Endothelial cell of umbilical vein (primary cell): Measurements from ENCODE around the gene PIK3R1. TPM values are rescaled to one million over a fixed set of nuclear protein-coding genes. Genes with fewer than 3 reads are reported as not detected.

ENCODE experiments used
- BruUV-seq: library from RNA; stranded (reverse); fragments of 400-500 nt; replicated peaks from 2 replicates; lab custom pipeline; 2021; lab: Mats Ljungman, UMichigan
- CTCF ChIA-PET: fragments of 300-600, 350-600 bp; sonication (Branson Sonifier 250); formaldehyde crosslinking; loops from one replicate; lab custom pipeline; 2021; ENCODE audit warnings: antibody characterized with exemption, inconsistent platforms; lab: Charles Lee
- POLR2A ChIA-PET: fragments of 300-600, 350-600 bp; sonication (Branson Sonifier 250); formaldehyde crosslinking; loops from one replicate; lab custom pipeline; 2021; ENCODE audit warnings: antibody characterized with exemption, inconsistent platforms; lab: Charles Lee
- DNase-seq: peaks from one replicate; pipeline ENCODE4 v3.0.0-alpha.2; 2011; ENCODE audit warnings: low read depth, low spot score
- FAIRE-seq: peaks from 2 replicates; lab custom pipeline; 2011; peaks lifted over from hg19 to GRCh38; lab: Jason Lieb, UNC
- H2AFZ ChIP-seq: 2 replicates; pipeline ENCODE4 v1.6.0; 2012; ENCODE audit warnings: low read depth, low read length, control low read depth, inconsistent platforms
- H3K27ac ChIP-seq: 2 replicates; pipeline ENCODE4 v1.5.1; 2011; ENCODE audit warnings: low read depth, mild to moderate bottlenecking, control low read depth, low read length, moderate library complexity; ENCODE audit not compliant: insufficient read depth
- H3K27me3 ChIP-seq, 2 experiments: 2 replicates each; pipeline versions ENCODE4 v1.6.0 to v1.6.1; 2011; ENCODE audit warnings: low read length in 2 of 2, mixed read lengths in 1 of 2; ENCODE audit not compliant: control insufficient read depth in 2 of 2, insufficient read depth in 2 of 2
- H3K36me3 ChIP-seq, 2 experiments: 2 replicates in 1 of 2; 3 replicates in 1 of 2; pipeline ENCODE4 v1.5.1; 2011; ENCODE audit warnings: low read length in 2 of 2, mild to moderate bottlenecking in 1 of 2, moderate library complexity in 1 of 2; ENCODE audit not compliant: control insufficient read depth in 2 of 2, insufficient read depth in 2 of 2; ENCODE audit errors: extremely low read depth in 1 of 2
- H3K4me1 ChIP-seq: 3 replicates; pipeline ENCODE4 v1.5.1; 2011; ENCODE audit warnings: mild to moderate bottlenecking, low read length; ENCODE audit not compliant: control insufficient read depth, insufficient read depth; ENCODE audit errors: extremely low read depth
- H3K4me2 ChIP-seq: 2 replicates; pipeline ENCODE4 v1.6.1; 2011; ENCODE audit warnings: low read length, control low read depth, mixed read lengths; ENCODE audit not compliant: insufficient read depth
- H3K4me3 ChIP-seq, 3 experiments: fragments of 200-600 bp in 1 of 3; sonication (generic), shearing (Covaris generic) in 1 of 3; replicated peaks in 1 of 3; 2 replicates each; pipeline ENCODE4 v1.5.1; 2011 to 2016; ENCODE audit warnings: control low read depth in 3 of 3, low read length in 3 of 3, mild to moderate bottlenecking in 2 of 3, inconsistent platforms in 1 of 3, low read depth in 1 of 3, moderate library complexity in 1 of 3; ENCODE audit not compliant: insufficient read depth in 1 of 3
- H3K79me2 ChIP-seq: 2 replicates; pipeline ENCODE4 v1.6.0; 2012; ENCODE audit warnings: low read length, inconsistent platforms; ENCODE audit not compliant: control insufficient read depth, insufficient read depth
- H3K9ac ChIP-seq: replicated peaks from 2 replicates; pipeline ENCODE3; 2011; ENCODE audit warnings: low read length, control low read depth; ENCODE audit not compliant: insufficient read depth; ENCODE audit errors: extremely low read depth
- H3K9me1 ChIP-seq: replicated peaks from 3 replicates; pipeline ENCODE4 v1.6.0; 2011; ENCODE audit warnings: mild to moderate bottlenecking, low read length; ENCODE audit not compliant: control insufficient read depth, insufficient read depth; ENCODE audit errors: extremely low read depth
- H3K9me3 ChIP-seq: replicated peaks from 2 replicates; pipeline ENCODE4 v1.5.1; 2012; ENCODE audit warnings: low read length, inconsistent platforms; ENCODE audit not compliant: control insufficient read depth, insufficient read depth
- H4K20me1 ChIP-seq: replicated peaks from 2 replicates; pipeline ENCODE3; 2011; ENCODE audit warnings: mild to moderate bottlenecking, low read length; ENCODE audit not compliant: control insufficient read depth, insufficient read depth; ENCODE audit errors: extremely low read depth
- EZH2 ChIP-seq: IDR thresholded peaks from 2 replicates; pipeline ENCODE4 v1.6.1; 2012; ENCODE audit warnings: borderline replicate concordance, low read depth, mild to moderate bottlenecking, moderate library complexity, low read length, inconsistent platforms; ENCODE audit not compliant: severe bottlenecking
- FOS ChIP-seq: IDR thresholded peaks from 2 replicates; pipeline ENCODE4 v1.6.1; 2011; ENCODE audit warnings: mild to moderate bottlenecking, low read length, moderate library complexity, borderline replicate concordance; ENCODE audit not compliant: insufficient read depth
- GATA2 ChIP-seq: IDR thresholded peaks from 2 replicates; pipeline ENCODE4 v1.7.0; 2011; ENCODE audit warnings: low read depth, mild to moderate bottlenecking, moderate library complexity, mixed read lengths, low read length; ENCODE audit not compliant: insufficient read length, insufficient read depth
- JUN ChIP-seq: IDR thresholded peaks from 2 replicates; pipeline ENCODE4 v1.6.1; 2011; ENCODE audit warnings: borderline replicate concordance, low read depth; ENCODE audit not compliant: insufficient read length, insufficient read depth
- MAX ChIP-seq: IDR thresholded peaks from 2 replicates; pipeline ENCODE4 v1.6.1; 2011; ENCODE audit not compliant: insufficient read depth, insufficient read length
- MYC ChIP-seq: IDR thresholded peaks from one replicate; pipeline ENCODE4 v1.6.1; 2011; ENCODE audit warnings: mild to moderate bottlenecking, low read depth, low read length
- POLR2A ChIP-seq: IDR thresholded peaks from 2 replicates; pipeline ENCODE4 v1.6.1; 2012; ENCODE audit warnings: low read depth, mild to moderate bottlenecking, control low read depth, low read length
- POLR2AphosphoS5 ChIP-seq: IDR thresholded peaks from 2 replicates; pipeline ENCODE4 v1.6.1; 2012; ENCODE audit warnings: low read depth, mild to moderate bottlenecking, control low read depth, low read length, moderate library complexity; ENCODE audit not compliant: insufficient read depth
- dilution Hi-C: fragments of 300-500 bp; cut with MboI; formaldehyde crosslinking; loops from one replicate; pipeline ENCODE4 v1.15.0; 2019; ENCODE audit warnings: low sequenced_read_pairs; ENCODE audit not compliant: extremely low pct_ligation_motif_present
- intact Hi-C: fragments of 100-400 bp; cut with micrococcal nuclease; formaldehyde crosslinking; loops from one replicate; pipeline ENCODE4 v1.10.0; 2022
- polyA plus RNA-seq, 4 experiments: library from polyadenylated mRNA; depleted of rRNA in 3 of 4; stranded (reverse) in 3 of 4; unstranded in 1 of 4; fragments of >200 nt; gene quantifications; 2 replicates each; pipeline versions ENCODE4 v1.2.1 to v1.2.3, GENCODE V29; 2011 to 2012; ENCODE audit warnings: missing spikeins in 1 of 4
- total RNA-seq: library from RNA; stranded (reverse); gene quantifications from 2 replicates; pipeline ENCODE4 v1.2.3, GENCODE V29; 2021
- TF ChIP-seq, protein P1 (sequence below), 2 donors: IDR thresholded peaks; 1 replicate in 1 of 2; 2 replicates in 1 of 2; pipeline ENCODE4 v1.5.1; 2011; ENCODE audit warnings: low read length in 2 of 2, mild to moderate bottlenecking in 2 of 2, moderate library complexity in 2 of 2, control low read depth in 1 of 2, inconsistent platforms in 1 of 2, low read depth in 1 of 2; ENCODE audit not compliant: insufficient read depth in 1 of 2; ENCODE audit errors: extremely low read depth in 1 of 2

Gene PIK3R1
- total and polyA plus RNA-seq, 2 donors (not counting 3 experiments of a cell fraction or from before 2014, with no cell fraction given), result 2.8 to 30.0 TPM

GRCh38 chr5:68257210-68257609 is 41.7 kb downstream of the PIK3R1 start:
- TF ChIP-seq EZH2 (no peak), FOS (no peak), GATA2 (no peak), POLR2AphosphoS5 (no peak), POLR2A (no peak), MAX (no peak), JUN (no peak), MYC (no peak)
- TF ChIP-seq, protein P1, sequence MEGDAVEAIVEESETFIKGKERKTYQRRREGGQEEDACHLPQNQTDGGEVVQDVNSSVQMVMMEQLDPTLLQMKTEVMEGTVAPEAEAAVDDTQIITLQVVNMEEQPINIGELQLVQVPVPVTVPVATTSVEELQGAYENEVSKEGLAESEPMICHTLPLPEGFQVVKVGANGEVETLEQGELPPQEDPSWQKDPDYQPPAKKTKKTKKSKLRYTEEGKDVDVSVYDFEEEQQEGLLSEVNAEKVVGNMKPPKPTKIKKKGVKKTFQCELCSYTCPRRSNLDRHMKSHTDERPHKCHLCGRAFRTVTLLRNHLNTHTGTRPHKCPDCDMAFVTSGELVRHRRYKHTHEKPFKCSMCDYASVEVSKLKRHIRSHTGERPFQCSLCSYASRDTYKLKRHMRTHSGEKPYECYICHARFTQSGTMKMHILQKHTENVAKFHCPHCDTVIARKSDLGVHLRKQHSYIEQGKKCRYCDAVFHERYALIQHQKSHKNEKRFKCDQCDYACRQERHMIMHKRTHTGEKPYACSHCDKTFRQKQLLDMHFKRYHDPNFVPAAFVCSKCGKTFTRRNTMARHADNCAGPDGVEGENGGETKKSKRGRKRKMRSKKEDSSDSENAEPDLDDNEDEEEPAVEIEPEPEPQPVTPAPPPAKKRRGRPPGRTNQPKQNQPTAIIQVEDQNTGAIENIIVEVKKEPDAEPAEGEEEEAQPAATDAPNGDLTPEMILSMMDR (IDR thresholded peaks at IDR 0.05; ENCODE audit: extremely low read depth in 1 of 2, insufficient read depth in 1 of 2, low read depth in 1 of 2, low read length in 2 of 2), result no peak
- H3K9ac ChIP-seq, result no peak overlapping the region
- H3K4me2 ChIP-seq, result no peak overlapping the region
- dilution Hi-C loops (loop anchor here (25.0 kb wide), 1 partner anchor 1095 kb away; no protein-coding TSS in a partner anchor), intact Hi-C loops (no loop called here)
- no peaks in the 10 kb centered on the region for H4K20me1 ChIP-seq
- no peaks in the 10 kb centered on the region for H3K9me1 ChIP-seq
- CTCF ChIA-PET, result interaction anchor here (2.1 to 3.8 kb wide), 2 partner anchors 15 to 1011 kb away, joined by 14 to 17 read pairs; no protein-coding TSS in a partner anchor
- H3K27ac ChIP-seq, result no peak overlapping the region
- POLR2A ChIA-PET, result no interaction called here
- no peaks in the 10 kb centered on the region for H3K9me3 ChIP-seq
- H3K79me2 ChIP-seq, result peaks cover 19% of the 10 kb centered on the region
- BruUV-seq, result no TSS peak
- H3K4me3 ChIP-seq, result no peak overlapping the region
- FAIRE-seq, result no peak
- peaks cover 6% of the 10 kb centered on the region for H3K4me1 ChIP-seq
- H3K27me3 ChIP-seq, result no peaks in the 10 kb centered on the region
- H3K36me3 ChIP-seq, result no peaks in the 10 kb centered on the region
- no peak for DNase-seq
- no peak overlapping the region for H2AFZ ChIP-seq
